Left lung (tissue), 14 donors: Measurements from ENCODE around the gene CKAP5. TPM values are rescaled to one million over a fixed set of nuclear protein-coding genes. Genes with fewer than 3 reads are reported as not detected.

ENCODE experiments used
- ATAC-seq: fragments of 200-7000 bp; cut with Tn5 transposase; one replicate; pipeline ENCODE4 v1.9.1; 2020; ENCODE audit warnings: moderate library complexity
- DNase-seq, 4 donors: peaks; one replicate each; pipeline ENCODE4 v3.0.0-alpha.2; 2013 to 2020
- H3K27ac ChIP-seq, 2 donors: fragments of 200-600 bp; sonication (generic) in 1 of 2; one replicate each; pipeline versions ENCODE4 v1.5.0 to v1.8.0; 2020 to 2021
- H3K27me3 ChIP-seq, 2 donors: fragments of 200-600 bp; sonication (generic) in 1 of 2; one replicate each; pipeline versions ENCODE4 v1.5.0 to v1.8.0; 2020 to 2021
- H3K36me3 ChIP-seq, 2 donors: fragments of 200-600 bp; sonication (generic) in 1 of 2; one replicate each; pipeline versions ENCODE4 v1.5.0 to v1.8.0; 2020 to 2021
- H3K4me1 ChIP-seq, 2 donors: fragments of 200-600 bp; one replicate each; pipeline ENCODE4 v1.8.0; 2021
- H3K4me3 ChIP-seq, 2 donors: fragments of 200-600 bp; sonication (generic) in 1 of 2; one replicate each; pipeline versions ENCODE4 v1.5.0 to v1.8.0; 2020 to 2021; ENCODE audit warnings: mild to moderate bottlenecking in 1 of 2
- H3K9me3 ChIP-seq, 2 donors: fragments of 200-600 bp; sonication (generic) in 1 of 2; one replicate each; pipeline versions ENCODE4 v1.5.0 to v1.8.0; 2020 to 2021
- intact Hi-C, 2 donors: fragments of 100-400 bp; cut with DNase I; formaldehyde crosslinking; loops; one replicate each; pipeline versions ENCODE4 v1.11.2 to v1.14.2; 2022
- long read RNA-seq, 12 donors: library from polyadenylated mRNA in 2 of 12; unstranded in 2 of 12; transcript quantifications; one replicate each; pipeline ENCODE4 v2.0.0 and lab custom pipeline, GENCODE V29; 2019 to 2026
- polyA plus RNA-seq, 6 donors: library from polyadenylated mRNA; unstranded; fragments of 120-200 nt; gene quantifications; one replicate each; pipeline ENCODE4 v1.2.1, GENCODE V29; 2013; ENCODE audit not compliant: insufficient read length in 6 of 6
- total RNA-seq, 2 donors: library from RNA; stranded (reverse); fragmentation: NEBNext Ultra II Directional; extraction: Animal tissue kit (Norgen Biotek cat#: 25700); gene quantifications; one replicate each; pipeline ENCODE4 v1.2.1, GENCODE V29; 2021
- TF ChIP-seq, protein P1 (sequence below), 2 donors: fragments of 200-600 bp; sonication (generic) in 1 of 2; IDR thresholded peaks; one replicate each; pipeline versions ENCODE4 v1.5.0 to v1.8.0; 2021; ENCODE audit warnings: antibody characterized with exemption in 2 of 2
- donor health status: DM: no; HTN: yes; CAD: no.
- donor health status: DM: no; HTN: no; CAD: no.

CKAP5 gene
- total RNA-seq (10 to 100 TPM; 58.8 to 84.1 TPM), polyA plus RNA-seq (100 to 1,000 TPM in 2 of 6 donors, 10 to 100 TPM in 4; 77.2 to 130 (median 92.7) TPM)
- long read RNA-seq, donor 1, partial matches to known transcripts: 27 of 29 reads
- long read RNA-seq, donor 1, other reads (novel, unspliced or antisense): 0 of 29 reads
- long read RNA-seq, donor 2, full-length matches to known transcripts: 1 of 8 reads
- long read RNA-seq, donor 2, partial matches to known transcripts: 7 of 8 reads
- long read RNA-seq, donor 2, other reads (novel, unspliced or antisense): 0 of 8 reads
- long read RNA-seq, donor 3, full-length matches to known transcripts: 3 of 3 reads
- long read RNA-seq, donor 3, partial matches to known transcripts: 0 of 3 reads
- long read RNA-seq, donor 3, other reads (novel, unspliced or antisense): 0 of 3 reads
- long read RNA-seq, donor 4, partial matches to known transcripts: 4 of 4 reads
- long read RNA-seq, donor 4, other reads (novel, unspliced or antisense): 0 of 4 reads
- long read RNA-seq, donor 5, full-length matches to known transcripts: 3 of 13 reads
- long read RNA-seq, donor 5, partial matches to known transcripts: 10 of 13 reads
- long read RNA-seq, donor 5, other reads (novel, unspliced or antisense): 0 of 13 reads
- long read RNA-seq, donor 6, full-length matches to known transcripts: 4 of 9 reads
- long read RNA-seq, donor 6, partial matches to known transcripts: 5 of 9 reads
- long read RNA-seq, donor 6, other reads (novel, unspliced or antisense): 0 of 9 reads
- long read RNA-seq, donor 7: 0 reads
- long read RNA-seq, donor 8, partial matches to known transcripts: 11 of 11 reads
- long read RNA-seq, donor 8, other reads (novel, unspliced or antisense): 0 of 11 reads
- long read RNA-seq, donor 9: 0 reads
- long read RNA-seq, donor 10, partial matches to known transcripts: 4 of 6 reads
- long read RNA-seq, donor 10, other reads (novel, unspliced or antisense): 2 of 6 reads
- long read RNA-seq, donor 11, partial matches to known transcripts: 25 of 25 reads
- long read RNA-seq, donor 11, other reads (novel, unspliced or antisense): 0 of 25 reads
- long read RNA-seq, donor 12: 0 reads

DNA sequence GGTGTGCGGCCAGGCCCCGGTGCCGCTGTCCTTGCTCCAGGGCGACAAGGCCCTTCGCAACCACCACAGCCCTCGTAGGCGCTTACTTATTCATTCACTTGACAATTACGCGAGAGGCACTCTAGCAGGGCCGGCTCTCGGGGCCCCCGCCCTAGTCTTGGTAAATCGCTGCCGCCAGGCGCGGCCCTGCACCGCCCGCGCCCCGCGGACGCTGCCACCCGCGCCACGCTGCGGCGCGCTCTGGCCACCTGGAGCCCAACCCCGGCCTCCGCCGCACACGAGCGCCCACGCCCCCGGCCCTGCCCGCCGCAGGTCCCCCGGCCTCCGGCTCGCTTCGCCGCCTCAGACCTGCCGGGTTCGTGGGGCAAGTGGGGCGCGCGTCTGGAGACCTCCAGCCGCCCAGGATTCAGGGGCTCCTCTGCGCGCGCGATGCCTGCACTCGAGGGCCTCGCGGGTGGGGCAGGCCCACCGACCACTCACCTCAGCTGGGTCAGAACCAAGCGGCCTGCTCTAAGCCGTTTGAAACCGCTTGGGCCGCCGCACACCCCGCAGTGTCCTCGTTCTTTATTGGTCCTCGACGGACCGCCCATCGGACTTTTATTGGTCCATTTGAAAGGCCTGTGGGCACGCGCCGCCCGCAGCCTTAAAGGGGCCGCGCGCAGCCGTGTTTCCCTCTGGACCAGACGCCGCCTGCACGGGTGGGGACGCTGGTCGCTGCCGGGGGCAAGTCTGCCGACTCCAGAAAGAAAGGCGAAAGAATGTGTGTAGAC, at the start of gene CKAP5:
CKAP5 (minus strand) TSS at position 541 of the 770 bp plus-strand sequence. CDS start 25,049 bp downstream, outside the sequence.
- TF ChIP-seq, protein P1, sequence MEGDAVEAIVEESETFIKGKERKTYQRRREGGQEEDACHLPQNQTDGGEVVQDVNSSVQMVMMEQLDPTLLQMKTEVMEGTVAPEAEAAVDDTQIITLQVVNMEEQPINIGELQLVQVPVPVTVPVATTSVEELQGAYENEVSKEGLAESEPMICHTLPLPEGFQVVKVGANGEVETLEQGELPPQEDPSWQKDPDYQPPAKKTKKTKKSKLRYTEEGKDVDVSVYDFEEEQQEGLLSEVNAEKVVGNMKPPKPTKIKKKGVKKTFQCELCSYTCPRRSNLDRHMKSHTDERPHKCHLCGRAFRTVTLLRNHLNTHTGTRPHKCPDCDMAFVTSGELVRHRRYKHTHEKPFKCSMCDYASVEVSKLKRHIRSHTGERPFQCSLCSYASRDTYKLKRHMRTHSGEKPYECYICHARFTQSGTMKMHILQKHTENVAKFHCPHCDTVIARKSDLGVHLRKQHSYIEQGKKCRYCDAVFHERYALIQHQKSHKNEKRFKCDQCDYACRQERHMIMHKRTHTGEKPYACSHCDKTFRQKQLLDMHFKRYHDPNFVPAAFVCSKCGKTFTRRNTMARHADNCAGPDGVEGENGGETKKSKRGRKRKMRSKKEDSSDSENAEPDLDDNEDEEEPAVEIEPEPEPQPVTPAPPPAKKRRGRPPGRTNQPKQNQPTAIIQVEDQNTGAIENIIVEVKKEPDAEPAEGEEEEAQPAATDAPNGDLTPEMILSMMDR (IDR thresholded peaks at IDR 0.05): no peak
- DNase-seq (peak; percentile 88 to 94 (median 92)), ATAC-seq (peak; percentile 98)
- H3K9me3 ChIP-seq: no peaks in the 10 kb centered on the region
- intact Hi-C loops: no loop called here
- H3K4me3 ChIP-seq: peak within 1 kb of the TSS; percentile 75 to 83
- H3K27me3 ChIP-seq: no peaks in the 10 kb centered on the region
- H3K27ac ChIP-seq: peak within 1 kb of the TSS; percentile 57 to 84
- H3K4me1 ChIP-seq: peaks cover 10 to 32% of the 10 kb centered on the region in 2 donors
- H3K36me3 ChIP-seq: no peaks in the 10 kb centered on the region

DNA sequence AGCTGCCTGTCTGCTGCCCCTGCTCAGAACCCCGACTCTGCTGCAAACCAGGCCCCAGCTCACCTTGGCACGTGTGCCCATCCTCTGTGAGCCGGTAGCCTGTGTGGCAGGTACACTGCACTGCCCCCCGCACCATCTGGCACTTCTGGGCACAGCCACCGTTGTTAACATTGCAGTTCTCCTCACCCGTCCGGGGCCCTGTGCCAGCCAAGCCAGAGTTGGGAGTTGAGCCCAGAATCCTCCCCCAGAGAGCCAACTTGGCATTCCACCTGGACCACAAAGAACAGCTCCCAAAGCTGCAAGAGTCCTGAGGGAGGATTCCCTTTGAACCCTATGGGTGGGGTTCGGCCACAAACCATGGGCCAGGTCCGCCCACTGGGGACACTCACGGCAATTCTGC, 49.7 kb upstream of the CKAP5 start:
- H3K27me3 ChIP-seq: no peaks in the 10 kb centered on the region
- no peaks in the 10 kb centered on the region for H3K4me1 ChIP-seq
- no peak overlapping the region for H3K27ac ChIP-seq
- intact Hi-C loops: no loop called here
- ATAC-seq (peak; percentile 83), DNase-seq (peak in 1 of 4 donors; percentile 71)
- H3K36me3 ChIP-seq: no peaks in the 10 kb centered on the region
- TF ChIP-seq, protein P1 (IDR thresholded peaks at IDR 0.05): no peak
- no peaks in the 10 kb centered on the region for H3K9me3 ChIP-seq
- no peak overlapping the region for H3K4me3 ChIP-seq

DNA sequence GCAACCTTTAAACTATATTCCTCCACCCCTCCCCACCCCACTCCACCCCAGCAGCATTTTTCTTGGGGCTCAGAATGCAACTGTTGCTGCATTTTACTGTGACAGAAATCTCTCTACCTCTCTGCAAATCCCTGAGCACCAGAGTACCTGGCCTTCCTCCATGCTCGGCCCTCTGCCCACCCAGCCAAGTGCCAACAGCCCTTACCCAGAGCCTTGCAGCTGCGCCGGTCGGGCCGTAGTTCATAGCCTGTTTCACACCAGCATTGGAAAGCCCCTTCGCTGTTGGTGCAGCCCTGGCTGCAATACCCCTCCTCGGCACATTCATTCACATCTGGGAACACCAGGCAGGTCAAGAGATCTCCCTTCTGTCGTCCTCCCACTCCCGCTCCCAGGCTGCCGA, 48.9 kb upstream of the CKAP5 start:
- no peaks in the 10 kb centered on the region for H3K27me3 ChIP-seq
- no peaks in the 10 kb centered on the region for H3K9me3 ChIP-seq
- DNase-seq (no peak), ATAC-seq (no peak)
- no peak overlapping the region for H3K4me3 ChIP-seq
- TF ChIP-seq, protein P1 (IDR thresholded peaks at IDR 0.05): no peak
- H3K36me3 ChIP-seq: no peaks in the 10 kb centered on the region
- intact Hi-C loops: loop anchor here in 1 of 2 donors (5.0 kb wide), 1 partner anchor 257 kb away; no protein-coding TSS in a partner anchor
- H3K4me1 ChIP-seq: no peaks in the 10 kb centered on the region
- H3K27ac ChIP-seq: no peak overlapping the region

- Histone ChIP-seq H3K4me3 (no peak overlapping the region), H3K27me3 (no peaks in the 10 kb centered on the region), H3K36me3 (no peaks in the 10 kb centered on the region), H3K27ac (no peak overlapping the region), H3K9me3 (no peaks in the 10 kb centered on the region), H3K4me1 (no peaks in the 10 kb centered on the region)
- intact Hi-C loops: loop anchor here in 1 of 2 donors (5.0 kb wide), 1 partner anchor 258 kb away; no protein-coding TSS in a partner anchor
- TF ChIP-seq, protein P1 (IDR thresholded peaks at IDR 0.05): no peak
- ATAC-seq (no peak), DNase-seq (no peak)
Measured at GRCh38 chr11:46894506-46894905, 48.4 kb upstream of the CKAP5 start.
